ENCODE results near the gene SHC4.

- no peak for TF ChIP-seq POLR2A (IDR thresholded peaks at IDR 0.05; ENCODE audit: low read depth)
- no peak for TF ChIP-seq CTCF (IDR thresholded peaks at IDR 0.05)
Observed at GRCh38 chr15:48984021-48984710, 20.4 kb upstream of the SHC4 start.

Measured in esophagus muscularis mucosa (tissue), 3 donors.